Sigmoid colon (tissue), 4 donors: Measurements from ENCODE around the gene SLC29A4.

Experiments
- EP300 ChIP-seq, 4 donors: sonication (generic); formaldehyde crosslinking; IDR thresholded peaks; one replicate each; pipeline ENCODE4 v1.6.1; 2017; ENCODE audit warnings: antibody characterized with exemption in 4 of 4
- POLR2A ChIP-seq, 2 donors: fragments of 450-650 bp; IDR thresholded peaks; one replicate each; pipeline ENCODE4 v1.6.1; 2016; ENCODE audit warnings: antibody characterized with exemption in 2 of 2, mild to moderate bottlenecking in 2 of 2, moderate library complexity in 2 of 2
- POLR2AphosphoS5 ChIP-seq, 4 donors: sonication (generic); formaldehyde crosslinking; IDR thresholded peaks; one replicate each; pipeline ENCODE4 v1.6.1; 2017; ENCODE audit warnings: antibody characterized with exemption in 4 of 4
- TF ChIP-seq, protein P1 (sequence below), 4 experiments: fragments of 450-650 bp in 3 of 4; fragments of 200-600 bp in 1 of 4; IDR thresholded peaks; one replicate each; pipeline ENCODE4 v1.5.1; 2016 to 2019; ENCODE audit warnings: antibody characterized with exemption in 4 of 4, mild to moderate bottlenecking in 3 of 4, moderate library complexity in 2 of 4

DNA sequence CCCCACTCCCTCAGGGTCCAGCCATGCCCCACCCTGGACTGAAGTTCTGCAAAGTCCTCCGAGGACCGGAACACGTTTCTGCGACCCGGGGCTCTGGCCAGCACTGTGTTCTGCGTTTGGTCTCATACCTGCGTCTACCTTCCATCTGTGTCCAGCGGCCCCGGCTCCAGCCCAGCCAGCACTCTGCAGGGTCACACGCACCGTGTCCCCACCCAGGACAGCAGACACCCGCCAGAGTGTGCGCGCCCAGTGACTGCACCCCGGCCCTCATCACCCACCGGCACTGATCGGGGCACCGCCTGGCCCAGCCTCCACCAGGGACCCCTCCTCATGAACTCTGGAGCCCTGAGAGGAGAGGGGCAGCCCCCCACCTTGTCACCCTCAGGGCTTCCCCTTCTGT lies 20.3 kb downstream of the SLC29A4 start:
- no peak for TF ChIP-seq POLR2A (IDR thresholded peaks at IDR 0.05)
- TF ChIP-seq, protein P1, sequence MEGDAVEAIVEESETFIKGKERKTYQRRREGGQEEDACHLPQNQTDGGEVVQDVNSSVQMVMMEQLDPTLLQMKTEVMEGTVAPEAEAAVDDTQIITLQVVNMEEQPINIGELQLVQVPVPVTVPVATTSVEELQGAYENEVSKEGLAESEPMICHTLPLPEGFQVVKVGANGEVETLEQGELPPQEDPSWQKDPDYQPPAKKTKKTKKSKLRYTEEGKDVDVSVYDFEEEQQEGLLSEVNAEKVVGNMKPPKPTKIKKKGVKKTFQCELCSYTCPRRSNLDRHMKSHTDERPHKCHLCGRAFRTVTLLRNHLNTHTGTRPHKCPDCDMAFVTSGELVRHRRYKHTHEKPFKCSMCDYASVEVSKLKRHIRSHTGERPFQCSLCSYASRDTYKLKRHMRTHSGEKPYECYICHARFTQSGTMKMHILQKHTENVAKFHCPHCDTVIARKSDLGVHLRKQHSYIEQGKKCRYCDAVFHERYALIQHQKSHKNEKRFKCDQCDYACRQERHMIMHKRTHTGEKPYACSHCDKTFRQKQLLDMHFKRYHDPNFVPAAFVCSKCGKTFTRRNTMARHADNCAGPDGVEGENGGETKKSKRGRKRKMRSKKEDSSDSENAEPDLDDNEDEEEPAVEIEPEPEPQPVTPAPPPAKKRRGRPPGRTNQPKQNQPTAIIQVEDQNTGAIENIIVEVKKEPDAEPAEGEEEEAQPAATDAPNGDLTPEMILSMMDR (IDR thresholded peaks at IDR 0.05) = no peak
- no peak for TF ChIP-seq EP300 (IDR thresholded peaks at IDR 0.05)
- TF ChIP-seq POLR2AphosphoS5 (IDR thresholded peaks at IDR 0.05) = no peak
